ENCODE measurements around the gene CCM2L.

Gene CCM2L

DNA sequence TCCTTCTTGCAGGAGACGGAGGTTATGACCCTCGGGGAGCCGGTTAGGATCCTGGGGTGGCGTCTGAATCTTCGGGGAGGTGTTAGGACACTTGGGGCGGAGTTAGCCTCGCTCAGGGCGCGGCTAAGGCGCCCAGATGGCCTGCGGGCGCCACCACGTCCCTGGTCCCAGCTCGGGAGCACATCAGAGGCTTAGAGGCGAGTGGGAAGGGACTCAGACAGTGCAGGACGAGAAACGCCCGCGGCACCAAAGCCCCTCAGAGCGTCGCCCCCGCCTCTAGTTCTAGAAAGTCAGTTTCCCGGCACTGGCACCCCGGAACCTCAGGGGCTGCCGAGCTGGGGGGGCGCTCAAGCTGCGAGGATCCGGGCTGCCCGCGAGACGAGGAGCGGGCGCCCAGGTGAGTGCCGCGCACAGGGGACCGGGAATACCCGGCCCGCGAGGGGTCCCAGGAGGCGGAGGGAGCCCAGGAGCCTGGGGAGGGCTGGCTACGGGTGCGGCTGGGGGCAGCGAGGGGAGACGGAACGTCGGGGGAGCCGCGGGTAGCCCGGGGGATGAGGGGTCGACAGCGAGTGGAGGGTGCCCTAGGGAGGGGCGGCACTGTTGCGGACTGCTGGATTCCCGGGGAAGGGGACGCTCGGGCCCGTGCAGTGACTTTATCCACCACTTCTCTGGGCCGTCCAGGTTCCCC, 42.0 kb downstream of the CCM2L start, which contains the start of gene HCK:
TSS of gene HCK (plus strand) at position 153 of the 688 bp plus-strand sequence.
- no peak within 1 kb of the TSS for H3K27ac ChIP-seq

DNA sequence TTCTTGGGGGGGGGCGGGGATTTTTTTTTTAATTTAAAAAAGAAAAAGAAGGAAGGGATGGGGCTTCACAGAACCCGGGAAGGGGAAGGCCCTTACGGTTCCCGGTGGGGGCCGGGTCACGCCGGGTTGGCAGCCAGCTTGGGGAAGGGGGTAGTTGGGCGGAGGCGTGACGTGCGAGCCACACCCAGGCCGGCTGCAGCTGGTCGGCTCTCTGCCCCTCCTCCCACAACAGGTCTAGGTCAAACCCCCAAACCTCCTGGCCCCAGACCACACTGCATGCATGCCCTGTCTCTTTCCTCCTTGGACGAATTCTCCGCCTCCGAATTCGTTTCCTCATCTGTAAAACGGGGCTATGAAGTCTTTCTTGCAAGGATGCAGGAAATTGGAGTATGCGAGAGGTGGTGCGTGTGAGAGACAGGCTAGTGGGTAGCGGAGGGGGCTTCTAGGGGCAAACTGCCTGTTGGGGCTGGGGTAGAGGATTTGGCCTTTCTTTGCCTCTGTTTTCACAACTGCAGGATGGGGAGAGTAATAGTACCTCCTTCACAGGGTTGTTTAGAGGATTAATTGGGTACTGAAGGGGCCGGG, 42.6 kb downstream of the CCM2L start:
- no peak for DNase-seq (ENCODE audit: low read depth, low spot score)
- H3K27ac ChIP-seq, result no peak overlapping the region

More for the DNA sequence above, 42.0 kb downstream of the CCM2L start, which contains the start of gene HCK:
- DNase-seq (ENCODE audit: low read depth, low spot score), result no peak

DNA sequence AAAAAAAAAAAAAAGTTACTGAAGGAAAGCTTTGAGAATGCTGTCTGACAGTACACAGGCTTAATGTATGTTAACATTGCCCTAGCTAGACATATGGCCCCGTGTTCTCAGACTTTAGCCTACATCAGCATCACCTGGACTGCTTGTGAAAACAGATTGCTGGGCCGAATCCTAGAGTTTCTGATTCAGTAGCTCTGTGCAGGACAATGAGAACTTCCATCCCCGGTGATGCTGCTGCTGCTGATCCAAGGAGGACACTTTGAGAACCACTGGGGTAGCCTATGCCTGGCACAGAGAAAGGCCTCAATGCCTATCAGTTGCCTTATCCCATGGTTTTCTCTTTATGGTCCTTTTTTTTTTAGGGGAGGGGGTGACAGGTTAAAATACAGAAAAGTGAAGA, 43.4 kb downstream of the CCM2L start:
- no peak for DNase-seq (ENCODE audit: low read depth, low spot score)

DNA sequence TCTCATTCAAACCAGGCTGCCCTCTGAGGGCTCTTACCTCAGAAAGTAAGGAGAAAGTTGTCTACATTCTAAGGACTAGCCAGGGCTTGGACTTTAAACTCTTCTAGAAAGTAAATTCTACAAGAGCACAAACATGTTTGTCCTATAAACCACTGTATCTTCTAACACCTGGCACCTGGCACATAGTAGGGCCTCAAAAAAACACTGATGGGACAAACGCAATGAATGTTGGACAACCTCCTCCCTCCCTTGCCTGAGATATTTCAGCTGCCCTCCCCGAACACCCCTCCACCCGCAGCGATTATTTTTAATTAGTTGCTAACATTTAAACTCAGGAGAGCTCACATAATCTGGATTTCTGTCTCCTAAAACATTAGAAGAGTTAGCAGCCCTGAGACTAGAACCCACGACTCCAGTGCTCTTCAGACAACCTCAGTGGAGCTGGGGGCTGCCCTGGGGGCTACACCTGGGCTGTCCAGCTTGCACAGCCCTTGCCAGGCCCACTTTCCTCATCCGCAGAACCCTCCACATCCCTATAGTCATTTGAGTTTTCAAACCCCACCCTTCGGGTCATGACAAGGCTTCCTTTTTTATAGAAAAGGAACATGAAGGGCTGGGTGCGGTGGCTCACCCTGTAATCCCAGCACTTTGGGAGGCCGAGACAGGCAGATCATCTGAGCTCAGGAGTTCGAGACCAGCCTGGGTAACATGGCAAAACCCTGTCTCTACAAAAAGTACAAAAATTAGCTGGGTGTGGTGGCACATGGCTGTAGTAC, 46.7 kb downstream of the CCM2L start:
- no peak overlapping the region for H3K27ac ChIP-seq
- DNase-seq (ENCODE audit: low read depth, low spot score), result no peak

More for the DNA sequence above, 43.4 kb downstream of the CCM2L start:
- H3K27ac ChIP-seq, result no peak overlapping the region

DNA sequence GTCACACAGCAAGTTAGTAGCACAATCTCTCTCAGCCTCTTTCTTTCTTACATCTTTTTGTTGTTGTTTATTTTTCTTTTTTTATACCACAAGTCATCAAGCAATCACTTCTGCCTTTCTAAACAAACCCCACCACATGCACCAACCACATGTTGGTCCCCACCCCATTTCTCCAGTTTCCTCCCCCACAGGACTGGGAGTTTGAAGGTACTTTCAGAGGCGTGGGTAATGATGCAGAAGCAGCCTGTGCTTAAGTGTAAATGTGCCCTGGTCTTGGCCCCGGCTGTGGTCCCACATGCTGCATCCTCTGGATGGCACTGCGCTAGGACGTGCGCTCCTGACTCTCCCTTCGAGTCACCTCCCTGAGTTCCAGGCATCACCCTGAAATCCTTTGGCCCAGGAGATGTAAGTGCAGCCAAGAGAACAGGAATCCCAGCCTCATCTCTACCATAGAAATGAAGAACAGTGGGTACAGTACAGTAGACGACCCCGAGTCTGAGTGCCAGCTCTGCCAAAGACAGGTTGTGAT, 47.5 kb downstream of the CCM2L start:
- DNase-seq (ENCODE audit: low read depth, low spot score), result no peak

DNA sequence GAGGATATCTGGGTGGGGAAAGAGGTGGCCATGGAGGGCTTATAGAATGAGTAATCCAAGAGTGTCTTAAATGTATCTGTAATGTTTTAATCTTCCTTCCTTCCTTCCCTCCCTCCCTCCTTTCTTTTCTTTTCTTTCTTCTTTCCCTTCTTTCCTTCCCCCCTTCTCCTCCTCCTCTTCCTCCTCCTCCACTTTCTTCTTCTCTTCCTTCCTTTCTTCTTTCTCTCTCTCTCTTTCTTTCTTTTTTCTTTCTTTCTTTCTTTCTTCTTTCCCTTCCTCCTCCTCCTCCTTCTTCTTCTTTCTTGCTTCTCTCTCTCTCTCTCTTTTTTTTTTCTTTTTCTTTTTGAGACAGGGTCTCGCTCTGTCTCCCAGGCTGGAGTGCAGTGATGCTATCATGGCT, 49.0 kb downstream of the CCM2L start:
- no peak for DNase-seq (ENCODE audit: low read depth, low spot score)
- H3K27ac ChIP-seq, result no peak overlapping the region

More for the DNA sequence above, 47.5 kb downstream of the CCM2L start:
- H3K27ac ChIP-seq, result no peak overlapping the region

DNA sequence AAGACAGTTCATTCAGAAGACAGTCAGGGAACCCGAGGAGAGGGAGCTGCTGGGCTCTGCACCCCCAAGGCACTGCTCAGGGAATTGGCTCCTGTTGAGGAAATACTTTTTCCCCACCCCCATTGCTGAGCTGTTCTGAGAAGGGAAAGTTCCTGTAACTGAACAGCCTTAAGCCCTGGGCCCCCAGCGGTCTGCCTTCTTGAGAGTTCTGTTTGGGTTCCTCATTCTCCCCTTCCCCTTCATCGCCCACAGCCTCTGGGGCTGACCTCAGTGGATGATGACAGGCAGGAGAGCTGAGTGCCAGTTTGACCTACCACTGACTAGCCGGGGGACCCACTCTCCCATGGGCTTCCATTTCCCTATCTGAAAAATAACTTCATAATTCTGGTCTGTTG, 52.5 kb downstream of the CCM2L start:
- DNase-seq (ENCODE audit: low read depth, low spot score), result no peak
- H3K27ac ChIP-seq, result no peak overlapping the region

DNA sequence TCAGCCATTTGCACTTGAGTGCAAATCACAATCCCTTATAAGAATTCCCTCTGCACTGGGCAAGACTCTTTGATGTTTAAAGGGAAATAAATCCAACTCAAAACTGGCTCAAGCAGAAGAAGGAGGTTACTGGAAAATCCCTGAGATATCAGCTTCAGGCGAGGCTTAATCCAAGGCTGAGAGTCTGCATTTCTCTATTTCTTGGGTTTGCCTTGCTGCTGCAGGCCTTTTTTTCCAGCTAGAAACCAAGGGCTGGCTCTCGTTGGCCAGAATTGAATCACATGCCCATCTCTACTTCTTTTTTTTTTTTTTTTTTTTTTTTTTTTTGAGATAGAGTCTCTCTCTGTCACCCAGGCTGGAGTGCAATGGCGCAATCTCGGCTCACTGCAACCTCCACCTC, 53.5 kb downstream of the CCM2L start:
- DNase-seq (ENCODE audit: low read depth, low spot score), result no peak
- no peak overlapping the region for H3K27ac ChIP-seq

DNA sequence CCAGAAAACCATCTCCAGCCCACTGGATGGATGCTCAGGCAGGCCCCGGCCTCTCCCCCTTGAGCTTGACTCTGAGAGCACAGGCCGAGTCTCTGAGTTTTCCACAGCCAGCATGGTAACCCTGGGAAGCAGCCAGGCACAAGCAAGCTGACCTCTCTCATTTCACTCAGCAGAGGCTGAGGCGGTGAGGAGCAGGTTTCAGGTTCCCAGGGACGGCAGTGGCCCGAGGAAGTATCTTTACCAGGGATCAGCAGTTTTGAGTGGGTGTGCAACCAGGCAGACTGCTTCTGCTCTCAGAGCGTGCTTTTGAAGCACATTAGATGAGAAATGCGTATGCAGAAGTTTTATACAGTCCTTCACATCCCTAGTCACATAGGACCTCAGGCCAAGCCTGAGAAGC, 54.4 kb downstream of the CCM2L start:
- H3K27ac ChIP-seq, result no peak overlapping the region
- DNase-seq (ENCODE audit: low read depth, low spot score), result no peak

DNA sequence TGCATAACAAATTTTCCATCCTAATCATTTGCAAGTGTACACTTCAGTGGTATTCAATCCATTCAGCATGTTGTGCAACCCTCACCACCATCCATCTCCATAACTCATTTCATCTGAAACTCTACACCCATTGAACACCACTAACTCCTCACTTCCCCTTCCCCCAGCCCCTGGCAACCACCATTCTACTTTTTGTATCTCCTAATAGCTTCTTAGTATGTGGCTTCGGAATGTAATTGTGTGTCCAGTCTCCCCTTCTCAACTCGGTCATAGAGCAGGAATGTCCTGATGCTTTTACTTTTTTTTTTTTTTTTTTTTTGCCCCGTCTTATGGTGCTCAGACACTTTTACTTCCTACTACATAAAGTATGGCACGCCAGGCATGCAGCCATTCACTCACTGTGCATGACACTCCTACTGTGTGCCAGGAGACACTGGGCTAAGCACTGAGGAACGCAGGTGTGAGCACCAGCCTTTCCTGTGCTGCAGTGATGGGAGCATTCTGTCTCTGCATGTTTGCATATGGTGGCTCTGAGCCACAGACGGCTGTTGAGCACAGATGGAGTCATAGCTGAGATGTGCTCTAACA, 57.1 kb downstream of the CCM2L start:
- DNase-seq (ENCODE audit: low read depth, low spot score), result no peak
- H3K27ac ChIP-seq, result no peak overlapping the region

DNA sequence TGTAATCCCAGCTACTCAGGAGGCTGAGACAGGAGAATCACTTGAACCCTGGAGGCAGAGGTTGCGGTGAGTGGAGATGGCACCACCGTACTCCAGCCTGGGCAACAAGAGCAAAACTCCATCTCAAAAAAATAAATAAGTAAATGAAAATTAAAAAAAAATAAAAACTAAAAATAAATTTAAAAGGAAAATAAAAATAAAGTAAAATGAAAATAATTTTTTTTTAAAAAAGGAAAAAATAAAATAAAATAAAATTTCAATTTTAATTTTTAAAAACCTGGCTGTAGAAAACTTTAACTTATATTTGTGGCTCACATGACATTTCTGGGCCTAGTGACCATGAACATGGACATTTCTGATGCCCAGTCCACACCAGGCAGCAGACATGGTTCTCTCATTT, 57.9 kb downstream of the CCM2L start:
- DNase-seq (ENCODE audit: low read depth, low spot score), result no peak
- no peak overlapping the region for H3K27ac ChIP-seq

DNA sequence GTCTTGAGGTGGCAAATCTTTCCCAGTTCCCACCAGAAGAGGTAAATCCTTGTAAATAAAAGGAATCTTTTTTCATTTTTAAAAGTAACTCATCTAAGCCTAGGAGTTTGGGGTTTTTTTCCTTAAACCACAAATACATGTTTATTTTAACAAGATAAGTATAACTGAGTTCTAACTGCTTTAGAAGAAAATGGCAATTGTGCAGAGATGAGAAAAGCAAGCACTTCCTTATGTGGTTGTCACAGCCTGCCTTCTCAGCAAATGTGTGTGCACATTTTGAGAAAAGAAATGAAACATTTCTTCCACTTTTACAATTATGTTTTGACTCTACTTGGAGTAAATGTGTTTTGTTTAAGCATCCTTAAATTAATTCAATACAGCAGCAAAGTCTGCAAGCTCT, 59.5 kb downstream of the CCM2L start:
- DNase-seq (ENCODE audit: low read depth, low spot score), result no peak
- no peak overlapping the region for H3K27ac ChIP-seq

DNA sequence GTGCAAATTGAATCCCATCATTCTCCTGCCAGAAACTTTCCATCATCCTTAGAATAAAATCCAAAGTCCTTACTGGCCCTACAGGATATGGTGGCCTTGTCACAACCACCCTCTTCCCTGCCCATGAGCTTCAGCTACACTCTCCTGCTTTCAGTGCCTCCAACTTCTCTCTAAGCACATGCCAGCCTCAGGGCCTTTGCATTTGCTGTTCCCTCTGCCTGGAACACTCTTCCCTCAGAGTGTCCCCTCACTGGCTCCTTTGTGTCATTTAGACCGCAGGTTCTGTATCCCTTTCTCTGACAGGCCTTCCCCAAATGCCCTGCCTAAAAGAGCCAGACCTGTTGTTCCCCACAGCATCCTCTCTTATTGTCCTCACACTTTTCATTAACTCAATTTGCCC, 60.0 kb downstream of the CCM2L start:
- H3K27ac ChIP-seq, result no peak overlapping the region
- DNase-seq (ENCODE audit: low read depth, low spot score), result no peak

DNA sequence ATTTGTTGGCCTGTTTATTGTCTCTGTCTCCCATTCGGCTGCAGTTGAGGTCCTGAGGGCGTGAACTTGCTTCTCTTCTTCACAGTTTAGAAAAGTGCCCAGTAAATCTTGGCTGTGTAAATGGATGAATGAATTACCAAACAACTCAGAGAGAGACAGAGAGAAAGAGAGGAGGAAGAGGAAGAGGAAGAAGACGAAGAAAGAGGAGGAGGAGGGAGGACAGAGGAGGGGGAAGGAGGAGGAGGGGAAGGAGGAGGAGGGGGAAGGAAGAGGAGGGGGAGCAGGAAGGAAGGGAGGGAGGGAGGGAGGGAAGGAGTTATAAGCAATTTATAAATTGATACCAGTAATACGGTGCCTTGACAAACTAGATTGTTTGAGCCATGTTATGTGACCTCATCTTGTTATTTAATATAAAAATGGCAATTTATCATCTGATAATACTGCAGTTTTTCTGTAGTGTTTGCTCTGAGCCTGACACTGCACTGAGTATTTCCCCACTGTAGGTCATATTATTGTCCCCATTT, 60.5 kb downstream of the CCM2L start:
- DNase-seq (ENCODE audit: low read depth, low spot score), result no peak
- H3K27ac ChIP-seq, result no peak overlapping the region

DNA sequence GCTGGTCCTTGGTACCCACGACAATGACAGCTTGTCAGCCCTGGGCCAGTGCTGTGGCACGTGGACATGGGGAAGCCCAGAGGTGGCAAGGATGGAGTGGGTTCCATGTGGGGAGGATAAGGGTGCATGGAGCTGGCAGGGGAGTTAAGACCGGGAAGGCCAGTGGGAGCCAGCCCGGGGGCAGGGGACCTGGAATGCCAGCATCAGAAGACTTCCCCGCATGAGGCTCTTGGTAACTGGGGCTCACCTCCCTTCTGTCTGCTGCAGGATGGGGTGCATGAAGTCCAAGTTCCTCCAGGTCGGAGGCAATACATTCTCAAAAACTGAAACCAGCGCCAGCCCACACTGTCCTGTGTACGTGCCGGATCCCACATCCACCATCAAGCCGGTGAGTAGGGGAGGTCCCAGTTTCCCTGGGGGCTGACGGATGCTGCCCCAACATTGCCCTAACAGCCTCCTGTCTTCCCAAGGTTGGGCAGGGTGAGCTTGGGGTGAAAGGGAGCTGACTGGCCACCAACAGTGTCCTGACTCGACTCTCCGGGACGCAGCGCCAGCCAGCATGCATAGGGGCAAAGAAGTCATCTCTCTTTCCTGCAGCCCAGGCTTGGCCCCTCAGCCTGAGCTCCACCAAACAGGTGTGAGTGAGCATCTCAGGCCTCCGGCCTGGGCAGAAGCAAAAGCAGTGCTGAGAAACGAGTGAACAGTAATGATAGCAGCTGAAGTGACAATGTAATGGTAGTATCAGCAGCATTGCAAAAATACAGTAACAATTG, 61.3 kb downstream of the CCM2L start:
- no peak for DNase-seq (ENCODE audit: low read depth, low spot score)

DNA sequence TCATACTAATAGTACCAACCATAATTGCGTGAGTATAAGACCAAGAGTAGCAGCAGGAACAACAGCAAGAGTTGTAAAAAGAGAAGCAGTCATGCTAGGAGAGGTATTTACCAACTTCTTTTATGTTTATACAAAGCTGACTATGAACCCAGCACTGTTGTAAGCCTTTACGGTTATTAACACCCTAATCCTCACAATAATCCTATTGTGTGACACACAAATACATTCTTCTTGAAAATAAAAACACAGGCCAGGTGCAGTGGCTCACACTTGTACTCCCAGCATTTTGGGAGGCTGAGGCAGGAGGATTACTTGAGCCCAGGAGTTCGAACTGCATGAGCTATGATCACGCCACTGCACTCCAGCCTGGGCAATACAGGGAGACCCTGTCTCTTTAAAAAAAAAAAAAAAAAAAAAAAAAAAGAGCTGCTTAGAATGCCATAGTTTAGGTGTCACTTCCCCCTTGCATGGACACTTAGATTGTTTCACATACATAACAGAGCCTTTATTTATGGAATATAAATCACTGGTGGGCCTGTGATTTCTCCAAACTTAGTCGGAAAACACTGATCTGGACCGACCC, 62.0 kb downstream of the CCM2L start:
- no peak for DNase-seq (ENCODE audit: low read depth, low spot score)
- no peak overlapping the region for H3K27ac ChIP-seq

More for the DNA sequence above, 61.3 kb downstream of the CCM2L start:
- no peak overlapping the region for H3K27ac ChIP-seq

DNA sequence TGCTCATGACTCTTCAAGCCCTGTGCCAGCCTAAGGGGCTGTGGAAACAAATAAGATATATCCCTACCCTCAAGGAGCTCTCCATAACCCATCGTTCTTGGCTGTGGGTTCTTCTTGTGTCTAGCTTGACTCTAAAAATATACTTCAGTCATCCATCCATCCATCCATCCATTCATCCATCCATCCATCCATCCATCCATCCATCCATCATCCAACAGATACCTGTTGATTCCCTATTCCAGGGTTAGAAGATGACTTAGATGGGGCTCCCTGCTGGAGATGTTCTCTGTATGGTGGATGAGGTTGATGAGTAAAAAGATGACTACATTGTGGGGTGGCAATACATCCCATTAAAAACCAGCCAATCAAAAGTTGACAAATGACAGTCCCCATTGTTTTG, 65.3 kb downstream of the CCM2L start:
- no peak for DNase-seq (ENCODE audit: low read depth, low spot score)
- no peak overlapping the region for H3K27ac ChIP-seq

DNA sequence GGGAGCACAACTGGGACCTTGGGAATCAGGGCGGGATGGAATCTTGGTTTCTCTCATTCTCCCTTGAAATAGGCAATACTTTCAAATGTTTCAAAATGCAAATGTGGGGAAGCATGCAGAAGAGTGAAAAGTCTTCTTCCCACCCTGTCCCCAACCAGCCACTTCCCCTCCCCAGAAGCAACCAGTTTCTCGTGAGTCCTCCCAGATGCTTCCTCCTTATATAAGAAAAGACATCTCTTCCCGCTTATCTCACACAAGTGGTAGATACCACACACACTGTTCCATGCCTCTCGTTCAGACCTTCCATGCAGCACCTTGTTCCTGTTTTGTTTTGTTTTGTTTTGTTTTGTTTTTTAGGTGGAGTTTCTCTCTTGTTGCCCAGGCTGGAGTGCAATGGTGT, 67.0 kb downstream of the CCM2L start:
- no peak for DNase-seq (ENCODE audit: low read depth, low spot score)

DNA sequence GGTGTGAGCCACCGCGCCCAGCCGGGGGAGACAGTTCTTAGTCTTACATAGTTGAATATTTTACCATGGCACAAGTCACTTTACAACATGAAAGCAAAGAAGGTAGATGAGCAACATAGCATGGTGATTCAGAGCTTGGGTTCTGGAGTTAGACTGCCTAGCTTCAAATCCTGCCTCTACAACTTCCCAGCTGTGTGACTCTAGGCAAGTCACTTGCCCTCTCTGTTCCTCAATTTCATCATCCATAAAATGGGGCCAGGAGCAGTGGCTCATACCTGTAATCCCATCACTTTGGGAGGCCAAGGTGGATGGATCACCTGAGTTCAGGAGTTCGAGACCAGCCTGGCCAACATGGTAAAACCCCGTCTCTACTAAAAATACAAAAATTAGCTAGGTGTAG, 68.1 kb downstream of the CCM2L start:
- DNase-seq (ENCODE audit: low read depth, low spot score), result no peak
- H3K27ac ChIP-seq, result no peak overlapping the region

More for the DNA sequence above, 67.0 kb downstream of the CCM2L start:
- no peak overlapping the region for H3K27ac ChIP-seq

Measured in epithelial cell of prostate (primary cell).